Neuronal stem cell (in vitro differentiated cells): ENCODE data around the gene PLIN3.
A peak's percentile ranks its signal among the peaks of the same experiment; 100 is the strongest.
"Not testable (repeated sequence)": the region's sequence is repeated elsewhere in the genome, so short reads cannot be mapped to it uniquely, and the experiment has no call there.

Experiments
- DNase-seq: peaks from one replicate; pipeline ENCODE4 v3.0.0-alpha.2; 2013; ENCODE audit warnings: low spot score
- H2AFZ ChIP-seq: one replicate; pipeline ENCODE4 v1.6.1; 2013; ENCODE audit warnings: mild to moderate bottlenecking, low read length, inconsistent platforms
- H2AK5ac ChIP-seq: 2 replicates; pipeline ENCODE4 v1.6.1; 2013; ENCODE audit warnings: low read depth, mild to moderate bottlenecking, inconsistent platforms, low read length, moderate library complexity, mixed read lengths
- H2BK120ac ChIP-seq: 2 replicates; pipeline ENCODE4 v1.6.1; 2013; ENCODE audit warnings: low read depth, mild to moderate bottlenecking, inconsistent platforms, low read length, moderate library complexity, mixed read lengths
- H2BK12ac ChIP-seq: one replicate; pipeline ENCODE4 v1.6.1; 2013; ENCODE audit warnings: low read length, inconsistent platforms
- H2BK15ac ChIP-seq: 2 replicates; pipeline ENCODE4 v1.6.1; 2013; ENCODE audit warnings: mild to moderate bottlenecking, low read length, inconsistent platforms, mixed read lengths
- H2BK5ac ChIP-seq: one replicate; pipeline ENCODE4 v1.6.1; 2013; ENCODE audit warnings: inconsistent platforms, mild to moderate bottlenecking, low read length, moderate library complexity
- H3K14ac ChIP-seq: one replicate; pipeline ENCODE4 v1.6.1; 2013; ENCODE audit warnings: low read length, inconsistent platforms
- H3K18ac ChIP-seq: 2 replicates; pipeline ENCODE4 v1.6.1; 2013; ENCODE audit warnings: low read length, inconsistent platforms
- H3K23ac ChIP-seq: 2 replicates; pipeline ENCODE4 v1.6.1; 2013; ENCODE audit warnings: low read depth, mild to moderate bottlenecking, mixed read lengths, low read length, inconsistent platforms; ENCODE audit not compliant: poor library complexity
- H3K27ac ChIP-seq: replicated peaks from 3 replicates; pipeline ENCODE4 v1.5.1; 2013; ENCODE audit warnings: low read length, inconsistent platforms
- H3K27me3 ChIP-seq, 3 experiments: 2 replicates each; pipeline ENCODE4 v1.6.1; 2013; ENCODE audit warnings: low read length in 3 of 3, mild to moderate bottlenecking in 2 of 3, inconsistent platforms in 1 of 3, low read depth in 1 of 3, mixed read lengths in 1 of 3, moderate library complexity in 1 of 3; ENCODE audit not compliant: control insufficient read depth in 3 of 3, insufficient read depth in 3 of 3
- H3K36me3 ChIP-seq, 2 donors: replicated peaks in 1 of 2; 2 replicates each; pipeline ENCODE4 v1.6.1; 2013; ENCODE audit warnings: low read length in 2 of 2; ENCODE audit not compliant: control insufficient read depth in 2 of 2, insufficient read depth in 2 of 2
- H3K4ac ChIP-seq: 2 replicates; pipeline ENCODE4 v1.6.1; 2013; ENCODE audit warnings: inconsistent platforms, mild to moderate bottlenecking, low read length, moderate library complexity
- H3K4me1 ChIP-seq, 2 donors: 1 replicate in 1 of 2; 2 replicates in 1 of 2; pipeline ENCODE4 v1.6.1; 2013; ENCODE audit warnings: low read length in 2 of 2, low read depth in 1 of 2; ENCODE audit not compliant: control insufficient read depth in 2 of 2, insufficient read depth in 1 of 2
- H3K4me2 ChIP-seq: one replicate; pipeline ENCODE4 v1.6.1; 2013; ENCODE audit warnings: mild to moderate bottlenecking, low read length, inconsistent platforms; ENCODE audit not compliant: insufficient read depth, poor library complexity, severe bottlenecking
- H3K4me3 ChIP-seq, 2 donors: 2 replicates each; pipeline ENCODE4 v1.5.1; 2013; ENCODE audit warnings: low read length in 2 of 2, mild to moderate bottlenecking in 2 of 2, inconsistent platforms in 1 of 2, moderate library complexity in 1 of 2
- H3K79me1 ChIP-seq: one replicate; pipeline ENCODE4 v1.6.1; 2013; ENCODE audit warnings: low read depth, mild to moderate bottlenecking, inconsistent platforms, low read length, moderate library complexity
- H3K9ac ChIP-seq: one replicate; pipeline ENCODE4 v1.6.1; 2013; ENCODE audit warnings: mild to moderate bottlenecking, low read depth, low read length, inconsistent platforms; ENCODE audit not compliant: poor library complexity
- H3K9me3 ChIP-seq, 2 donors: replicated peaks in 1 of 2; 2 replicates each; pipeline versions ENCODE3 to v1.6.1; 2013; ENCODE audit warnings: low read length in 2 of 2, mild to moderate bottlenecking in 2 of 2, inconsistent platforms in 1 of 2, low read depth in 1 of 2, mixed read lengths in 1 of 2, moderate library complexity in 1 of 2; ENCODE audit not compliant: control insufficient read depth in 2 of 2, insufficient read depth in 1 of 2
- H4K8ac ChIP-seq: one replicate; pipeline ENCODE4 v1.6.1; 2013; ENCODE audit warnings: low read depth, mild to moderate bottlenecking, inconsistent platforms, low read length, moderate library complexity
- H4K91ac ChIP-seq: one replicate; pipeline ENCODE4 v1.6.1; 2013; ENCODE audit warnings: low read length, low read depth, mild to moderate bottlenecking, inconsistent platforms; ENCODE audit not compliant: poor library complexity
- WGBS, 2 donors: extraction: QIAGEN DNeasy Blood & Tissue Kit; methylation state at CpG; one replicate each; pipeline ENCODE4 v1.1.7; 2013; ENCODE audit warnings: missing lambda C conversion rate in 2 of 2, mixed read lengths in 1 of 2; ENCODE audit not compliant: insufficient read length in 2 of 2, insufficient replicate concordance in 1 of 2; ENCODE audit errors: extremely low coverage in 2 of 2; 5-methylcytosine and 5-hydroxymethylcytosine counted together

The PLIN3 gene

DNA sequence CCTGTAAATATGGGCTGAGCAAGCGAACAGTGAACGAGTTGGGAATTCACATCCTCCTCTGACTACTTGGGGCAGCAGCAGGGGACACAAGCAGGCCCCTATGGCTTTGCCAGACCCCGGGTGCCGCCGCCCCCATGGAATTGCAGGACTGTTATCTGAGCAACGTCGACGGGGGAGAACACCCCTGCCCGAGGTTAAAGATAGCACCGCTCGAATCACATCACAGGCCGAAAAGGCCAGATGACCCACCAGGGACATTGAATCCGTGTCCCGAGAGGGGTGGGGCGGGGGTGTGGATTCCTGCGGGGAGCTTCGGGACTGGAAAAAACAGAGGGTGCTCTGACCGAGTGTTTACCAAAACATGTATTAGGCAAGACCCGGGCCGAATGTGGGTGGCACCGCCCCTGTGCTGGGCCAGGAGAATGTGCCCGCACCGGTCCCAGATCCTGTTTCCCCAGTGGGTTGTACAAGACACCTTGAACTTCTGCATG, 66.8 kb downstream of the PLIN3 start:
- no peak for DNase-seq
- WGBS, 2 donors: no CpG with 5 or more reads among the region's 23 CpGs
- H3K4me1 ChIP-seq: no peaks in the 10 kb centered on the region

DNA sequence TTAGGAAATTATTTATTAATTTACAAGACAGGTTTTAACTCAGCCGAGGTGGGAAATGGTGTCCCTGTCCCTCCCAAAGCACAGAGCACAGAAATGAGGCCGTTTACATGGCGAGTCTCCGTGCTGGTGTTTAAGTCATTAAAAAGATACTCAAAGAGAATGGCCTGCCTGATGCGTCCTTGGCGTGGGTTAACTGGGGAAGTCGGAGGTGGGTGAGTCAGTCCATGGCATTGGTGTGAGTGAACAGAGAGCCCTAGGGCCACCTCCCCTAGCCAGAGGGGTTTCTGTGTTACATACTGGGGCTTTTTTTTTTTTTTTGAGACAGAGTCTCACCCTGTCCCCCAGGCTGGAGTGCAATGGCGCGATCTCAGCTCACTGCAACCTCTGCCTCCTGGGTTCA, 72.1 kb downstream of the PLIN3 start:
- H2BK15ac ChIP-seq: no peak overlapping the region
- no peak overlapping the region for H3K27ac ChIP-seq
- no peaks in the 10 kb centered on the region for H3K27me3 ChIP-seq
- H3K14ac ChIP-seq: no peak overlapping the region
- H2AK5ac ChIP-seq: no peak overlapping the region
- H4K8ac ChIP-seq: no peak overlapping the region
- H3K4me3 ChIP-seq: no peak overlapping the region
- no peak overlapping the region for H3K18ac ChIP-seq
- no peak overlapping the region for H2BK5ac ChIP-seq
- no CpG with 5 or more reads among the region's 9 CpGs for WGBS, 2 donors
- peaks cover 3 to 11% of the 10 kb centered on the region in 2 donors for H3K4me1 ChIP-seq
- peaks cover 24 to 50% of the 10 kb centered on the region in 2 donors for H3K36me3 ChIP-seq
- no peak overlapping the region for H3K4me2 ChIP-seq
- H2AFZ ChIP-seq: no peak overlapping the region
- H3K4ac ChIP-seq: no peak overlapping the region
- H3K9ac ChIP-seq: no peak overlapping the region
- DNase-seq: no peak
- no peak overlapping the region for H2BK120ac ChIP-seq
- no peak overlapping the region for H3K23ac ChIP-seq
- no peak overlapping the region for H4K91ac ChIP-seq
- H3K79me1 ChIP-seq: peaks cover 21% of the 10 kb centered on the region
- no peak overlapping the region for H2BK12ac ChIP-seq
- peaks cover 0 to 2% of the 10 kb centered on the region in 2 donors for H3K9me3 ChIP-seq

More for the DNA sequence above, 66.8 kb downstream of the PLIN3 start:
- Histone ChIP-seq H3K23ac (peak overlapping the region; percentile 65), H3K36me3 (peaks cover 4 to 16% of the 10 kb centered on the region in 2 donors), H2BK12ac (peak overlapping the region; percentile 3), H3K79me1 (no peaks in the 10 kb centered on the region), H2BK5ac (peak overlapping the region; percentile 46), H3K4ac (no peak overlapping the region), H4K91ac (no peak overlapping the region), H3K9ac (peak overlapping the region; percentile 44), H2AFZ (no peak overlapping the region), H3K4me3 (no peak overlapping the region), H3K18ac (no peak overlapping the region), H3K14ac (no peak overlapping the region), H2AK5ac (peak overlapping the region; percentile 56), H4K8ac (no peak overlapping the region), H3K4me2 (no peak overlapping the region), H2BK120ac (no peak overlapping the region), H2BK15ac (no peak overlapping the region), H3K27me3 (no peaks in the 10 kb centered on the region), H3K27ac (no peak overlapping the region), H3K9me3 (peaks cover 0 to 2% of the 10 kb centered on the region in 2 donors)

DNA sequence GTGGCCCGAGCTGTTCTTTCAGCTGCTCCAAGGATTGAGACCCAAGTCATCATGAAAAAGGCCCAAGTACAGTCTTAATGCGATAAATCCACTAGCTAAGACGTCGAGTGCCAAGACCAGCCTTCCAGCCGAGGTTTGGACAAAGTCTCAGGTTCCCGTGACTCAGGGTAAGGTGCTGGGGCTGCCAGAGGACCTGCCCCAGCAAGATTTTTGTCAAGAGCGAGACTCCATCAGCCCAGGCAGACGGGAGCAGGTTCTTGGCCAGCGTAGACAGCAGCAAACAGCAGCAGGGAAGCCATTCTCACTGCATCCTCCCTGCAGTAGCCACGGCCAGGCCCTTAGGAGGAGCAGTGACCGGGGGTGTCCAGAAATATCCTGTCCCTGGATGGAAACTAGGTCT, 72.5 kb downstream of the PLIN3 start:
- no peak overlapping the region for H2BK15ac ChIP-seq
- H3K36me3 ChIP-seq: peaks cover 24 to 50% of the 10 kb centered on the region in 2 donors
- H2BK12ac ChIP-seq: no peak overlapping the region
- no peak overlapping the region for H2BK5ac ChIP-seq
- H3K4ac ChIP-seq: no peak overlapping the region
- peaks cover 21% of the 10 kb centered on the region for H3K79me1 ChIP-seq
- no peak overlapping the region for H3K9ac ChIP-seq
- no peak overlapping the region for H3K18ac ChIP-seq
- H3K27ac ChIP-seq: no peak overlapping the region
- no peak overlapping the region for H2BK120ac ChIP-seq
- H3K4me1 ChIP-seq: peaks cover 3 to 11% of the 10 kb centered on the region in 2 donors
- H2AK5ac ChIP-seq: no peak overlapping the region
- H3K23ac ChIP-seq: no peak overlapping the region
- H3K4me3 ChIP-seq: no peak overlapping the region
- no CpG with 5 or more reads among the region's 11 CpGs for WGBS, 2 donors
- H4K91ac ChIP-seq: no peak overlapping the region
- peaks cover 0 to 2% of the 10 kb centered on the region in 2 donors for H3K9me3 ChIP-seq
- no peak overlapping the region for H2AFZ ChIP-seq
- H3K14ac ChIP-seq: no peak overlapping the region
- H3K4me2 ChIP-seq: no peak overlapping the region
- no peak for DNase-seq
- no peak overlapping the region for H4K8ac ChIP-seq
- H3K27me3 ChIP-seq: no peaks in the 10 kb centered on the region

DNA sequence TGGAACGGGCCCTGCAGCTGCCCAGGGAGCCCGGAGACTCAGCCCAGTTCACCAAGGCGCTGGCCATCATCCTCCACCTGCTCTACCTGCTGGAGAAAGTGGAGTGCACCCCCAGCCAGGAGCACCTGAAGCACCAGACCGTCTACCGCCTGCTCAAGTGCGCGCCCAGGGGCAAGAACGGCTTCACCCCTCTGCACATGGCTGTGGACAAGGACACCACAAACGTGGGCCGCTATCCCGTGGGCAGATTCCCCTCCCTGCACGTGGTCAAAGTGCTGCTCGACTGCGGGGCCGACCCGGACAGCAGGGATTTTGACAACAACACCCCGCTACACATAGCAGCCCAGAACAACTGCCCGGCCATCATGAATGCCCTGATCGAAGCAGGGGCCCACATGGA, 74.2 kb downstream of the PLIN3 start:
- H2BK15ac ChIP-seq, H3K27ac ChIP-seq: not testable (repeated sequence)
- no CpG with 5 or more reads among the region's 19 CpGs for WGBS, 2 donors

More for the DNA sequence above, 74.2 kb downstream of the PLIN3 start:
- Histone ChIP-seq H3K79me1 (peaks cover 21% of the 10 kb centered on the region), H3K4me3 (peak overlapping the region in 1 of 2 donors; percentile 12), H3K36me3 (peaks cover 23 to 50% of the 10 kb centered on the region in 2 donors), H3K4me1 (peaks cover 3 to 11% of the 10 kb centered on the region in 2 donors)
- not testable (repeated sequence) for H2BK120ac ChIP-seq, H2BK12ac ChIP-seq, H3K4ac ChIP-seq, H4K8ac ChIP-seq, H3K9ac ChIP-seq, H2AFZ ChIP-seq, H3K4me2 ChIP-seq, H2BK5ac ChIP-seq, DNase-seq, H3K18ac ChIP-seq, H3K14ac ChIP-seq, H3K9me3 ChIP-seq, H3K27me3 ChIP-seq, H4K91ac ChIP-seq, H2AK5ac ChIP-seq, H3K23ac ChIP-seq
